ENCODE results near the gene ACTR2.
"Not testable (repeated sequence)": the region's sequence is repeated elsewhere in the genome, so short reads cannot be mapped to it uniquely, and the experiment has no call there.

ACTR2 gene

DNA sequence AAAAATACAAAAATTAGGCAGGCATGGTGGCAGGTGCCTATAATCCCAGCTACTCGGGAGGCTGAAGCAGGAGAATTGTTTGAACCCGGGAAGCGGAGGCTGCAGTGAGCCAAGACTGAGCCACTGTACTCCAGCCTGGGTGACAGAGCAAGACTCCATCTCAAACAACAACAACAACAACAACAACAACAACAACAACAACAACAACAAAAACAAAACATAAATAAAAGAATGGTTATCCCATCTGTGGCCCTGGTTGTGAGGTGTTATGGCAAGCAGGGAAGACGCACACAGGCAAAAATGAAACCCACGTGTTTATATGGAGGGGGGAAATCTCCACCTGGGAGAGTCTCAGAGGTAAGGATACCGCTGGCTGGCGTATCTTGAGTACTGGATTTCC lies 89.7 kb downstream of the ACTR2 start:
- not testable (repeated sequence) for DNase-seq

DNA sequence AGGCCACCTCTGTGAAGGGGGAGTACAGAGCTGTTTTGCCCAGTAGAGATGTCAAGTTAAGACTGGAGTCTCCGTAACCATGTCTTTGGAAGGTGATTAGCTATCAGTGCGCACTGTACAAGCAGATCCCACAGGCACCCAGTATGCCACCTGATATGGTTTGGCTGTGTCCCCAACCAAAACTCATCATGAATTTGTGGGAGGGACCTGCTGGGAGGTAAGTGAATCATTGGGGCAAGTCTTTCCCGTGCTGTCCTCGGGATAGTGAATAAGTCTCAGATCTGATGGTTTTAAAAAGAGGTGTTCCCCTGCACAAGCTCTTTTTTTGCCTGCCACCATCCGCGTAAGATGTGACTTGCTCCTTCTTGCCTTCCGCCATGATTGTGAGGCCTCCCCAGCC lies 90.2 kb downstream of the ACTR2 start:
- no peak for DNase-seq

DNA sequence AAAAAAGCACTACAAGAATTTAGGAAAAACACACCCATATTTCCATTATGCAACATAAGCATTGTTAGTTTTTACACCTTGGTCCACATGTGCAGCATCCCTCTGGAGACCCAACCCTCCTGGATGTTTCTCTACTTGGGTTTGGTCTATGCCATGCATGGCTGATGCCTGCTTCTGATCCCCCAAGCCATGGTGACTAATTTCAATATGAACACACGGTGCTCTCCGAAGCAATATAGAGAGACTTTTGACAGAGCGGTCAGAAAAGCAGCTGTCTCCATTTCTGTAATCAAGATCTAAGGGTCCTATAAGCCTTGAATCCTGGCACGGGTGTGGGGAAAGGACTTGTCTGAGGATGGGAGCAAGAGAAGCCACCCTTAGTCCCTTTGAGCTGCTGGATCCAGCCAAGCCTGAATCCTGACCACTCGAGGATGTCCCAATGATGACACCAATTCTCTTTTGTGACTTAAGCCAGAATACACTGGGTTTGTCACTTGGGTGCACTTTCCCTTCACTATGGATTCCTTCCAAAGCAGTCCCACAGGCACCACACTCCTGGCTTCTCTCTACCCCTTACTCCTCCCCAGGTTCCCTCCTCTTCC lies 91.5 kb downstream of the ACTR2 start:
- DNase-seq, result no peak

DNA sequence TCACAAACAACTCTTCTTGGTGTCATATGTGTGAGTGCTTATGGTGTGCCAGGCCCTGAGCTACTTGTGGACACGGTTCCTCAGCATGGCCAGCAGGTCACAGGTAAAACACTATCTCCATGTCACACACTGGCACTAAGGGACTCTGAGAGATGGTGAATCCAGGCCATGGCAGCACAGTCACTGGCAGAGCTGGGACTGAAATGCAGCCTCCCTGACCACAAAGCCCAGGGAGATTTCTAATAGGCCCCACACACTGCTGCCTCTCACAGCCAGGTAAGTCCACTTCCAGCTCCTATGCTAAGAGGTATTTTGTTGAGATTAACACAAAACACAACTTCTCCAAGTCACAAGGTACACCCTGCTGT lies 92.0 kb downstream of the ACTR2 start:
- no peak for DNase-seq

DNA sequence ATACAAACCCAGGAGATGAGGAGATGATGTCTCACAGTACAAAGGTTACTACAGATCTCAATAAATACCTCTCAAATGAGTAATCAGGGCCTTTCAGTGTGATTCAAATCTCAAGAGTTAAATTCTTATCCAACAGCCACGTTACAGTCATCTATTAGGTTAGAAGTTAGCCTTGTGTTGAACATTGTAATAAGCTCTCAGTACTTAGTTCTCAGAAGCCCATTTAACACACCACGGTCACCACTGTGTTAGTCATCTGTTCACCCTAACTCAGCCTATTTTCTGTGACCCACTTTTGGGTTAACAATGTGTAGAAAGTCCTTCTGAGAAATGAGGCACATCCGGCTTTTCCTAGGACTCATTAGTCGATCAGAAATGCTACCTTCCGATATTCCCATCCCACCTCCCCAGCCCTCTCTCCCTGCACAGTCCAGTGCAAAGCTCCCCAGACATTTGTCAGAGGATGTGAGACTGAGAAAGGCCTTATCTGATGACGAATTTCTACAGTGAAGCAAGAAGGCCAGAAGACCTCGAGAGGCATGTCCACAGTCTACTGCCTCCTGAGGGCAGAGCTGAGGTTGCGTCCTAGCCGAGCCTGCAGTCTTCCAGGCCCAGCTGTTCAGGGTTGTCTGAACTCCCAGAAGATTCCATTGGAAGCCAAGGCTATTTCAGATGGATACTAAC lies 92.6 kb downstream of the ACTR2 start:
- DNase-seq, result no peak
